Heart left ventricle (tissue), 16 donors: ENCODE results near the gene SERPINF2. TPM values are rescaled to one million over a fixed set of nuclear protein-coding genes. Genes with fewer than 3 reads are reported as not detected.
"Not testable (repeated sequence)": the region's sequence is repeated elsewhere in the genome, so short reads cannot be mapped to it uniquely, and the experiment has no call there.

Experiments
- ATAC-seq, 4 donors: fragments of 200-7000 bp; cut with Tn5 transposase; one replicate each; pipeline ENCODE4 v1.9.1; 2020 to 2022; ENCODE audit warnings: moderate library complexity in 4 of 4, mild to moderate bottlenecking in 3 of 4, moderate number of reproducible peaks in 1 of 4
- DNase-seq, 5 donors: peaks; one replicate each; pipeline ENCODE4 v3.0.0-alpha.2; 2020
- H3K27ac ChIP-seq, 12 donors: fragments of 200-600 bp; sonication (generic) in 4 of 12; one replicate each; pipeline versions ENCODE4 v1.5.0 to v1.8.0; 2016 to 2022; ENCODE audit warnings: mild to moderate bottlenecking in 2 of 12
- H3K27me3 ChIP-seq, 9 donors: fragments of 200-600 bp; sonication (generic) in 2 of 9; one replicate each; pipeline versions ENCODE4 v1.5.1 to v1.8.0; 2016 to 2022; ENCODE audit warnings: mild to moderate bottlenecking in 3 of 9
- H3K36me3 ChIP-seq, 9 donors: fragments of 200-600 bp; sonication (generic) in 2 of 9; one replicate each; pipeline versions ENCODE4 v1.5.0 to v1.8.0; 2018 to 2022; ENCODE audit warnings: mild to moderate bottlenecking in 2 of 9
- H3K4me1 ChIP-seq, 12 donors: fragments of 200-600 bp; sonication (generic) in 4 of 12; one replicate each; pipeline versions ENCODE4 v1.5.0 to v1.8.0; 2016 to 2022; ENCODE audit warnings: mild to moderate bottlenecking in 3 of 12
- H3K4me3 ChIP-seq, 12 donors: fragments of 200-600 bp; sonication (generic) in 4 of 12; one replicate each; pipeline versions ENCODE4 v1.5.0 to v1.8.0; 2017 to 2022; ENCODE audit warnings: mild to moderate bottlenecking in 9 of 12, moderate library complexity in 4 of 12
- H3K9me3 ChIP-seq, 12 donors: fragments of 200-600 bp; sonication (generic) in 4 of 12; one replicate each; pipeline versions ENCODE4 v1.5.0 to v1.8.0; 2016 to 2022; ENCODE audit warnings: mild to moderate bottlenecking in 1 of 12
- POLR2A ChIP-seq, 2 donors: fragments of 450-650 bp; IDR thresholded peaks; one replicate each; pipeline ENCODE4 v1.6.1; 2017; ENCODE audit warnings: antibody characterized with exemption in 2 of 2, mild to moderate bottlenecking in 2 of 2, moderate library complexity in 2 of 2
- WGBS, 4 donors: extraction: QIAGEN DNeasy Blood & Tissue Kit in 2 of 4; methylation state at CpG; one replicate each; pipeline versions ENCODE4 v1.1.5 to v1.1.7; 2013 to 2018; 5-methylcytosine and 5-hydroxymethylcytosine counted together
- intact Hi-C, 10 donors: fragments of 100-400 bp; cut with DNase I; formaldehyde crosslinking; loops; one replicate each; pipeline versions ENCODE4 v1.11.1 to v1.14.2; 2022
- polyA plus RNA-seq, 2 donors: library from polyadenylated mRNA; stranded (reverse); fragments of 200-250 nt; gene quantifications; one replicate each; pipeline ENCODE4 v1.2.3, GENCODE V29; 2013
- total RNA-seq, 9 donors: library from RNA; depleted of rRNA in 2 of 9; stranded (reverse); fragments of >200 nt in 2 of 9; fragmentation: NEBNext Ultra II Directional in 3 of 9; extraction: Animal tissue kit (Norgen Biotek cat#: 25700) in 3 of 9; gene quantifications; one replicate each; pipeline versions ENCODE4 v1.1.0 to v1.2.4, GENCODE V29; 2016 to 2023
- TF ChIP-seq, protein P1 (sequence below), 12 donors: fragments of 200-600 bp; sonication (generic) in 4 of 12; IDR thresholded peaks; one replicate each; pipeline versions ENCODE4 v1.5.0 to v1.8.0; 2018 to 2022; ENCODE audit warnings: antibody characterized with exemption in 12 of 12, mild to moderate bottlenecking in 5 of 12
- donor health status: ischemic (EF 13 %, LVEDD 7.1; RV severe dilation, severe dysfunction).
- donor health status: healthy with polysubstance abuse.
- donor health status: DM: no; HTN: yes; CAD: no.
- donor health status: DM: no; HTN: no; CAD: no.
- donor health status: ischemic (EF 25% LVEDD 6.9; RV normal size, moderate dysfunction).
- donor health status: ischemic (EF 25% LVEDD 5.7; RV mildly dilated, moderate dysfunction).
- donor health status: healthy.
- donor health status: DM: yes; HTN: yes; CAD: no.
- donor health status: ischemic (EF 35%, LVEDD 5.7; RV mildly dilated, moderate dysfunction).
- donor health status: nonischemic (EF 11% LVEDD 7.7; RV severe dilation, severe dysfunction).
- donor health status: DM: yes; HTN: yes; CAD: no.
- donor health status: PGD.
- donor health status: ischemic (EF 29% LVEDD 5.4; RV normal size, mild dysfunction).
- donor health status: nonischemic (EF 23%, LVEDD 6.1; RV moderate dilation, normal function).

Gene SERPINF2
- total and polyA plus RNA-seq, 11 donors = 0.25 to 1.8 (median 0.77) TPM; not detected in 1

GRCh38 chr17:1793447-1793806 lies 50.8 kb downstream of the SERPINF2 start:
- Histone ChIP-seq H3K27ac (peak overlapping the region in 6 of 12 donors; percentile 6 to 92 (median 60)), H3K27me3 (no peaks in the 10 kb centered on the region), H3K4me1 (peaks cover 0 to 34% (median 16%) of the 10 kb centered on the region in 12 donors), H3K9me3 (no peaks in the 10 kb centered on the region), H3K4me3 (no peak overlapping the region), H3K36me3 (peaks cover 0 to 12% (median 0%) of the 10 kb centered on the region in 9 donors)
- no peak for TF ChIP-seq POLR2A (IDR thresholded peaks at IDR 0.05)
- WGBS, 4 donors = 32 to 69% (median 45%) methylated on average over 1 of the region's 1 CpG
- no peak for DNase-seq
- intact Hi-C loops = loop anchor here in 3 of 10 donors (5.0 to 10.0 kb wide), 3 partner anchors 51 to 231 kb away; partner anchors contain the start of gene RTN4RL1 (in 1 of the 3)
- ATAC-seq = no peak

- DNase-seq = peak in 1 of 5 donors; percentile 48
- 0 to 3% (median 1%) methylated on average over 1 of the region's 1 CpG for WGBS, 4 donors
- Histone ChIP-seq H3K4me1 (peaks cover 0 to 43% (median 18%) of the 10 kb centered on the region in 12 donors), H3K27ac (peak overlapping the region; percentile 19 to 85 (median 76)), H3K4me3 (no peak overlapping the region), H3K9me3 (no peaks in the 10 kb centered on the region), H3K36me3 (peaks cover 0 to 26% (median 15%) of the 10 kb centered on the region in 9 donors), H3K27me3 (no peaks in the 10 kb centered on the region)
- intact Hi-C loops = loop anchor here in 2 of 10 donors (10.0 kb wide), 2 partner anchors 48 to 228 kb away; partner anchors contain the start of gene RTN4RL1 (in 1 of the 2)
- peak; percentile 75 to 87 (median 81) for ATAC-seq
- TF ChIP-seq POLR2A (IDR thresholded peaks at IDR 0.05) = no peak
- TF ChIP-seq, protein P1, sequence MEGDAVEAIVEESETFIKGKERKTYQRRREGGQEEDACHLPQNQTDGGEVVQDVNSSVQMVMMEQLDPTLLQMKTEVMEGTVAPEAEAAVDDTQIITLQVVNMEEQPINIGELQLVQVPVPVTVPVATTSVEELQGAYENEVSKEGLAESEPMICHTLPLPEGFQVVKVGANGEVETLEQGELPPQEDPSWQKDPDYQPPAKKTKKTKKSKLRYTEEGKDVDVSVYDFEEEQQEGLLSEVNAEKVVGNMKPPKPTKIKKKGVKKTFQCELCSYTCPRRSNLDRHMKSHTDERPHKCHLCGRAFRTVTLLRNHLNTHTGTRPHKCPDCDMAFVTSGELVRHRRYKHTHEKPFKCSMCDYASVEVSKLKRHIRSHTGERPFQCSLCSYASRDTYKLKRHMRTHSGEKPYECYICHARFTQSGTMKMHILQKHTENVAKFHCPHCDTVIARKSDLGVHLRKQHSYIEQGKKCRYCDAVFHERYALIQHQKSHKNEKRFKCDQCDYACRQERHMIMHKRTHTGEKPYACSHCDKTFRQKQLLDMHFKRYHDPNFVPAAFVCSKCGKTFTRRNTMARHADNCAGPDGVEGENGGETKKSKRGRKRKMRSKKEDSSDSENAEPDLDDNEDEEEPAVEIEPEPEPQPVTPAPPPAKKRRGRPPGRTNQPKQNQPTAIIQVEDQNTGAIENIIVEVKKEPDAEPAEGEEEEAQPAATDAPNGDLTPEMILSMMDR (IDR thresholded peaks at IDR 0.05) = no peak
Measured at GRCh38 chr17:1796800-1797199, 54.1 kb downstream of the SERPINF2 start.

- Histone ChIP-seq H3K27ac (peak overlapping the region; percentile 19 to 85 (median 76)), H3K27me3 (no peaks in the 10 kb centered on the region), H3K9me3 (no peaks in the 10 kb centered on the region), H3K4me3 (no peak overlapping the region), H3K36me3 (peaks cover 0 to 29% (median 19%) of the 10 kb centered on the region in 9 donors), H3K4me1 (peaks cover 0 to 41% (median 17%) of the 10 kb centered on the region in 12 donors)
- WGBS, 4 donors = 37 to 52% (median 40%) methylated on average over 3 of the region's 3 CpGs
- TF ChIP-seq, protein P1 (IDR thresholded peaks at IDR 0.05) = no peak
- ATAC-seq (peak; percentile 63 to 88 (median 78)), DNase-seq (peak in 2 of 5 donors; percentile 62 to 66)
- intact Hi-C loops = loop anchor here in 2 of 10 donors (10.0 kb wide), 2 partner anchors 47 to 227 kb away; partner anchors contain the start of gene RTN4RL1 (in 1 of the 2)
Measured at GRCh38 chr17:1797323-1797722, 54.7 kb downstream of the SERPINF2 start.

DNA sequence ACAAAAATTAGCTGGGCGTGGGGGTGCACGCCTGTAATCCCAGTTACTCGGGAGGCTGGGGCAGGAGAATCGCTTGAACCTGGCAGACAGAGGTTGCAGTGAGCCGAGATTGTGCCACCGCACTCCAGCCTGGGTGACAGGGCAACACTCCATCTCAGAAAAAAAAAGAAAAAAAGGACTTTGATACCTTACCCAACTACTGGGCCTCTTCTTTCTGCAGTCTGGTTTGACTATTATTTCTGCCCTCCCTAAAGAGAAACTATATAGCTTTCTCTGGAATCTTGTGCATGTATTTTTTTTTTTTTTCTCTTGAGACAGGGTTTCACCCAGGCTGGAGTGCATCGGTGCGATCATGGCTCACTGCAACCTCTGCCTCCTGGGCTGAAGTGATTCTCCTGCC lies 55.2 kb downstream of the SERPINF2 start:
- Histone ChIP-seq H3K27ac (peak overlapping the region in 11 of 12 donors; percentile 47 to 85 (median 77)), H3K4me1 (peaks cover 0 to 37% (median 15%) of the 10 kb centered on the region in 12 donors), H3K36me3 (peaks cover 0 to 35% (median 19%) of the 10 kb centered on the region in 9 donors)
- H3K27me3 ChIP-seq, H3K9me3 ChIP-seq, ATAC-seq, DNase-seq, H3K4me3 ChIP-seq: not testable (repeated sequence)
- intact Hi-C loops = loop anchor here in 2 of 10 donors (10.0 kb wide), 2 partner anchors 47 to 227 kb away; partner anchors contain the start of gene RTN4RL1 (in 1 of the 2)
- WGBS, 4 donors = 90 to 97% (median 94%) methylated on average over 8 of the region's 8 CpGs

GRCh38 chr17:1800240-1800639 lies 57.6 kb downstream of the SERPINF2 start:
- peaks cover 0 to 54% (median 32%) of the 10 kb centered on the region in 9 donors for H3K36me3 ChIP-seq
- peaks cover 0 to 37% (median 15%) of the 10 kb centered on the region in 12 donors for H3K4me1 ChIP-seq
- no peaks in the 10 kb centered on the region for H3K27me3 ChIP-seq
- peak overlapping the region in 11 of 12 donors; percentile 3 to 89 (median 61) for H3K27ac ChIP-seq
- intact Hi-C loops = no loop called here
- ATAC-seq (peak; percentile 82 to 87 (median 84)), DNase-seq (peak in 3 of 5 donors; percentile 29 to 79 (median 62))
- H3K9me3 ChIP-seq = no peaks in the 10 kb centered on the region
- TF ChIP-seq, protein P1 (IDR thresholded peaks at IDR 0.05) = peak in 1 of 12 donors; percentile 22
- no peak for TF ChIP-seq POLR2A (IDR thresholded peaks at IDR 0.05)
- 61 to 68% (median 67%) methylated on average over 7 of the region's 7 CpGs for WGBS, 4 donors
- no peak overlapping the region for H3K4me3 ChIP-seq
